ENCODE data around the gene OR2D3. TPM values are rescaled to one million over a fixed set of nuclear protein-coding genes. Genes with fewer than 3 reads are reported as not detected.
"Not testable (repeated sequence)": the region's sequence is repeated elsewhere in the genome, so short reads cannot be mapped to it uniquely, and the experiment has no call there.

OR2D3 gene
- polyA plus RNA-seq, 4 donors = not detected

DNA sequence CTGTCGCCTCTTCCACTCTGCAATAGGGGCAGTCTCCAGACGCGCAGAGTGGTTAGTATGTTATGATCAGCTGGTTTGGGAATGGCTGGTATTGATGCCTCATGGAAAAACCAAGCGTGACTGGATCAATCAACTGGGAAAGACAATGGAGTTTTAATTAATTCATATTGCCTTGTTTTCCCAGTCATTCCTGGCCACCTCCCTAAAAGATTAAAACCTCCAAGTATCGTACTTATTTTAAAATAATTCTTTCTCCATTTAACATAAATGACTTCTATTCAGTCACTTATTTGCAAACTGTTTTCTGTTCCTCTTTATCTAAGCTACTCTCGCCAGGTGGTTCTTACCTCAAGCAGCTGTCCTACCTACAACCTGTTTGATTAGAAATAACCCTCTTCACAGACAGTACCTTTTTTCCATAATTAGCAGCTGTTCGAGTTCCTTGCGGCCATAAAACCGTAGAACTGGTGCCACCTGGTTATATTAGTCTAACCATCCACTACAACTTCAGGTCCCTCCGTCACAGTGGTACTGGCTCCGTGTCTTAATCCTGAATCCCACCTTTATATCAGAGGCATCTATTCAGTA lies 6.3 kb downstream of the OR2D3 start:
- DNase-seq (ENCODE audit: low read depth in 4 of 4, low spot score in 2 of 4) = no peak

DNA sequence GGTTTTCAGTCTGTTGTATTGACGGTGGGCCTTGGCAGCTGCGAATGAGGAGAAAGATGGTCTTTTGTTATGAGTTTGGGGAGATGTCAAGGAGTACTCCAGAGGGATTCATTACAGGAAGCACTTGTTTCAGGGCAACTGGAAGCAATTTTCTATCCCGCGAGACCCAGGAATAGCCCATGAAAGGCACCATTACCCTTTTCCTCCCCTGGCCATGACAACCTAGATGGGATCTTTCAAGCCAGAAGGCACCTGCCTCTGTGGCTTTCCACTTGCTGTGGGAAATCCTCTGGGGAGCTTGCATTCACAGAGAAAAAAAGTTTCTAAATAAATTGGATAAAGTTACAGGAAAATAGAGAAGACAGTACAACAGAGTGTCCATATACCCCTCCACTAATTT lies 8.1 kb downstream of the OR2D3 start:
- no peak for DNase-seq (ENCODE audit: low read depth in 4 of 4, low spot score in 2 of 4)

DNA sequence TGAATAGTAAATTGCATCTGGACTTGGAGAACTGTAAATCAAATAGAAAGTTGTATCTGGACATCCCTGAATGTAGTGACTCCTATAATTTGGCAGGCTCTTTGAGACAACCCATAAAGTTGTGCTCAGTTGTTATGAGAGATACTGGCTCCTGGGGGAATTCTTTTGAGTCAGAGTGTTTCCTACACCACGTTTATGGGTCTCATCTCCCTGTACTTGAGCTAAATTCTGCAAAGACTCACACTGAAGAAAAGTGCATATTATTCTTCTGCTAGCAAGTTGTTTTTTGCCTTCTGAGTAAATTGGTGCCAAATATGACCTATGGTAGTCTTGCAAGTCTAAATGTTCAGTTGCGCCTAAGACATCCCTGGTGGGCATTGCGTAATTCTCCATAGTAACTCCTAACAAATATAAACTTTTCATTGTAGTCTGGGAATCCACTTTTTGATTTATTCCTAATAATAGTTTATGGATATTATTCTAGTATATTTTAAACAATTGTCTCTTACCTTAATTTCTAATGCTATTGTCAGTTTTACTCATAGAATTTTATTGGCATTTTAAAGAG lies 10.4 kb downstream of the OR2D3 start:
- DNase-seq (ENCODE audit: low read depth in 4 of 4, low spot score in 2 of 4) = no peak

DNA sequence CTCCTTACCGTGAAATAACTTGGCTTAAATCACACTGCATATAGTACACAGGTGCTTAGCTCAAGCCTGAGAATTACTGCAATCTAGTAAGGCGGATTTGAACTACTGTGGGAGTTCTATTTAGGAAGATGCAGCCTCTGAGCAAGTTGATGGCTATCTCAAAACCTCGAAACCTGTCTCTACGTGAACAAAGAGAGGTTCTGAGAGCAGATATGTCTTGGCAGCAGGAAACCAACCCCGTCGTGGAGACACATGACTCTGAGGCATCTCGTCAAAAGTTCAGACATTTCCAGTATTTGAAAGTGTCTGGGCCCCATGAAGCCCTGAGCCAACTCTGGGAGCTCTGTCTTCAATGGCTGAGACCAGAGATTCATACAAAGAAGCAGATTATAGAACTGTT lies 11.3 kb downstream of the OR2D3 start:
- DNase-seq (ENCODE audit: low read depth in 4 of 4, low spot score in 2 of 4) = no peak

DNA sequence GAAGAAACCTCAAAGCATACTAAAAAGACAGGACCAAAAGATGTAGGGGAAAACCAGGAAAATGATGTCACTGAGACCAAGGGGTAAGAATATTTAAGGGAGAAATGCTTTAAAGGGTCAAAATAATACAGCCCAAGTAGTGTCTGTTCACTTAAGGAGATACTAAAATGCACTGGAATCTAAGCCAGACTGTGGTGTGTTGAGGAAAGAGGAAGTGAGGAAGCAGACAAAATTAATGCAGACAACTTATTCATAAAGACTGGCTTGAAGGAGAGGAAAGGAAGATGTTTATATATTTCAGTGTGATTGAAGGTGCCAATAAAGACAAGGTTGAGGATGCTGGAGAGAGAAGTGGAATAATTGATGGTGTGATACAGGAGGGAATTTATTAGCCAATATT lies 21.2 kb downstream of the OR2D3 start:
- no peak for DNase-seq (ENCODE audit: low read depth in 4 of 4, low spot score in 2 of 4)

DNA sequence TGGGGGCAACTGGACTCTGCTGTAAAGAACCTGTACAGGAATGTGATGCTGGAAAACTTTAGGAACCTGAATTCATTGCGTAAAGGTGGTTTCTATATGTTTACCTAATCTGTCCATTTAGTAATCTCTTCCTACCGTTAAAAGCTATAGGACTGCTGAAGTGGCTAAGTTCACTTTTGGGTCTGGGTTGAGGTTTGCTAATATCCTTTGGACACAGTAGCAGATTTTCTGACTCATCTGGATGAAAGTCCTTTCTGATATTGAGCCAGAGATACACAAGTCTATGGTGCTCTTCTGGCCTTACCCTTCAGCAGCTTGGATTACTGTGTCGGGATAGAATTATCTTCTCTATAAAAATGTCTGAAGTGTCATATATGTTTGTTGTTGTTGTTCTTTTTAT lies 22.3 kb downstream of the OR2D3 start:
- no peak for DNase-seq (ENCODE audit: low read depth in 4 of 4, low spot score in 2 of 4)

DNA sequence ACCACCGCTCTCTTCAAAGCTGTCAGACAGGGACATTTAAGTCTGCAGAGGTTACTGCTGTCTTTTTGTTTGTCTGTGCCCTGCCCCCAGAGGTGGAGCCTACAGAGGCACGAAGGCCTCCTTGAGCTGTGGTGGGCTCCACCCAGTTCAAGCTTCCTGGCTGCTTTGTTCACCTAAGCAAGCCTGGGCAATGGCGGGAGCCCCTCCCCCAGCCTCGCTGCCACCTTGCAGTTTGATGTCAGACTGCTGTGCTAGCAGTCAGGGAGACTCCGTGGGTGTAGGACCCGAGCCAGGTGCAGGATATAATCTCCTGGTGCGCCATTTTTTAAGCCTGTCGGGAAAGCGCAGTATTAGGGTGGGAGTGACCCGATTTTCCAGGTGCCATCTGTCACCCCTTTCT lies 33.4 kb downstream of the OR2D3 start:
- not testable (repeated sequence) for DNase-seq (ENCODE audit: low read depth in 4 of 4, low spot score in 2 of 4)

DNA sequence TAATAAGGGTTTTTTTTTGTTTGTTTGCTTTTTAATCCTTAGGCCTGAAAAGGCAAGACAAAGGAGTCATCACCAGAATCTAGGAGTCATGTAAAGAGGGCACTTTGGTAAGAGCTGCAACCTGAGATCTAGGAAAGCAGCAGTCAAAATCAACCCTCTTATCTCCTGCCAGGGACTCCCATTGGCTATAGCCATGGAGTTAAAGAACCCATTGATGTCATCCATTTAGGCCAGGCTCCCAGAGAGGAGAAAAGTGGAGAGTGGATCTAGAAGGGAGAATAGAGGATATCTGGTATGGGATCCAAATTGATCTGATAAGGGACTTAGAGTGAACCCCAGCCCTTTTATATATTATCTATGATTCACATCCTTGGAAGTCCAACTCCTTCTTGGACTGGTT lies 41.3 kb downstream of the OR2D3 start:
- DNase-seq (ENCODE audit: low read depth in 4 of 4, low spot score in 2 of 4) = no peak

DNA sequence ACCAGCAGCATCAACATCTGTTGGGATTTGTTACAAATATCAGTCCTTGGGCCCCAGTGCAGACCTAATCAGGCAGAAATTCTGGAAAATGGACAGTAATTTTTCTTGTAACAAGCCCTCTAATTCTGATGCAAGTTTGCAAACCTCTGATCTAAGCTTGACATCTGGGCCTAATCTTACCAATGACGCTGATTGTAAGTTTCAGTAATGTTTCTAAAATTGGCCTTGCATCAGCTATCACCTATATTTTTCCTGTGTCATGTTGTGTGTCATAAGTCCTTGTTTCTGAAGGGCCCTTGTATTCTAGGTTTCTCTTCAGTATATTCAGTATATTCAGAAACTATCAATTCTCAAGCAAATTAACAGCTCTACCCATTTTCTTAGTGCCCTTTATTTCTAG lies 41.9 kb downstream of the OR2D3 start:
- DNase-seq (ENCODE audit: low read depth in 4 of 4, low spot score in 2 of 4) = no peak

DNA sequence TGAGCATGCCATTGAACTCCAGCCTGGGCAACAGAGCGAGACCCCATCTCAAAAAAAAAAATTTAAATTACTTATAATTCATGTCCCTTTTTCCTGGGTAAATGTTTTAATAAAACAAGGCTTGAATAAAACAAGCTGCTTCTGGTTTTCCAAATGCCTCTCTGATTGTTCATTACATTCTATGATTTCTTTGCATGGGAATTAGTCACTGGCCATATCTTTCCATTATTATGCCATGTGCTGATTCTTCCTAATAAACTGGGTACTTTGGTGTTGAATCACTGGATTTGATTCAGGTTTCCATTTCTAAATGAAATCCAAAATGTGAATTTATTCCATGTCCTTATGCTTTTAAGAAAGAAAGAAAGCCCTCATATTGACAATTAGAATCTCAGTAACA lies 48.0 kb downstream of the OR2D3 start:
- DNase-seq (ENCODE audit: low read depth in 4 of 4, low spot score in 2 of 4) = no peak

DNA sequence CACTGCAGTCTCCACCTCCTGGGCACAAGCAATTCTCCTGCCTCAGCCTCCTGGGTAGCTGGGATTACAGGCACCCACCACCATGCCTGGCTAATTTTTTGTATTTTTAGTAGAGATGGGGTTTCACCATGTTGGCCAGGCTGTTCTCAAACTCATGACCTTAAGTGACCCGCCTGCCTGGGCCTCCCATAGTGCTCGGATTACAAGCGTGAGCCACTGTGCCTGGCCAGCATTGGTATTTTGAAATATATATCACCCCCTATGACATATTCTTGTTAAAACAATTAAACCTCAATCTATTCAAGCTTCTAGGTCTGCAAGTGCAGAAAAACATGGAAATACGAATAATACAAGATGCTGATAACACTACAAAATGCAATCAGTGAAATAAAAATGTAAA lies 49.1 kb downstream of the OR2D3 start:
- DNase-seq (ENCODE audit: low read depth in 4 of 4, low spot score in 2 of 4) = not testable (repeated sequence)

Other genes starting within 250 kb of the OR2D3 start
- gene MRPL17, start 237.7 kb upstream of the OR2D3 start, polyA plus RNA-seq (ENCODE audit: insufficient read length in 4 of 4) = 10 to 100 TPM; 64.7 to 81.0 (median 72.8) TPM
- under 1 TPM in 3 of 4 donors, not detected in 1; 0.04 to 0.13 (median 0.05) TPM for gene OR2AG2, start 149.0 kb upstream of the OR2D3 start, polyA plus RNA-seq (ENCODE audit: insufficient read length in 4 of 4)
- gene OR2AG1, start 138.0 kb upstream of the OR2D3 start, polyA plus RNA-seq (ENCODE audit: insufficient read length in 4 of 4) = under 1 TPM in 3 of 4 donors, not detected in 1; 0.04 to 0.16 (median 0.05) TPM
- under 1 TPM in 2 of 4 donors, not detected in 2; 0.03 TPM for gene OR6A2, start 121.3 kb upstream of the OR2D3 start, polyA plus RNA-seq (ENCODE audit: insufficient read length in 4 of 4)
- not detected for gene OR10A5, start 75.3 kb upstream of the OR2D3 start, polyA plus RNA-seq (ENCODE audit: insufficient read length in 4 of 4)
- gene OR10A2, start 57.9 kb upstream of the OR2D3 start, polyA plus RNA-seq (ENCODE audit: insufficient read length in 4 of 4) = under 1 TPM in 3 of 4 donors, not detected in 1; 0.03 to 0.09 (median 0.09) TPM
- not detected for gene OR10A4, start 44.4 kb upstream of the OR2D3 start, polyA plus RNA-seq (ENCODE audit: insufficient read length in 4 of 4)
- gene OR2D2, start 28.5 kb upstream of the OR2D3 start, polyA plus RNA-seq (ENCODE audit: insufficient read length in 4 of 4) = not detected
- 1 to 10 TPM; 2.2 to 4.5 (median 3.6) TPM for gene ZNF215, start 5.4 kb downstream of the OR2D3 start, polyA plus RNA-seq (ENCODE audit: insufficient read length in 4 of 4)
- gene ZNF214, start 99.3 kb downstream of the OR2D3 start, polyA plus RNA-seq (ENCODE audit: insufficient read length in 4 of 4) = 10 to 100 TPM; 10.3 to 12.9 (median 11.3) TPM
- 1 to 10 TPM in 2 of 4 donors, under 1 TPM in 2; 0.43 to 1.1 (median 0.94) TPM for gene NLRP14, start 99.5 kb downstream of the OR2D3 start, polyA plus RNA-seq (ENCODE audit: insufficient read length in 4 of 4)
- under 1 TPM; 0.10 to 0.22 (median 0.20) TPM for gene RBMXL2, start 168.0 kb downstream of the OR2D3 start, polyA plus RNA-seq (ENCODE audit: insufficient read length in 4 of 4)

Data from left renal cortex interstitium (tissue), 4 donors.